GM12878 (cell line): ENCODE data around the gene INVS. TPM values are rescaled to one million over a fixed set of nuclear protein-coding genes. Genes with fewer than 3 reads are reported as not detected.

Source experiments
- ATAC-seq: fragments of 200-7000 bp; cut with Tn5 transposase; 3 replicates; pipeline ENCODE4 v1.9.1; 2020; ENCODE audit warnings: mild to moderate bottlenecking, moderate library complexity
- BruUV-seq: library from RNA; stranded (reverse); fragments of 400-500 nt; replicated peaks from 2 replicates; lab custom pipeline; 2021; lab: Mats Ljungman, UMichigan
- CTCF ChIA-PET: fragments of 300-600 bp; sonication (Branson Sonifier 250); formaldehyde crosslinking; extraction: SDS; loops from one replicate; lab custom pipeline; 2021; ENCODE audit warnings: inconsistent platforms; lab: Yijun Ruan, JAX
- POLR2A ChIA-PET: fragments of 350-600 bp; formaldehyde crosslinking; extraction: SDS; loops from one replicate; lab custom pipeline; 2021; ENCODE audit warnings: inconsistent platforms; lab: Charles Lee
- RAD21 ChIA-PET: fragments of 300-600 bp; sonication (Branson Sonifier 250); formaldehyde crosslinking; loops from one replicate; lab custom pipeline; 2023; ENCODE audit warnings: antibody characterized with exemption; ENCODE audit not compliant: unreplicated experiment; lab: Charles Lee
- SMC1A ChIA-PET: fragments of 300-600 bp; sonication (Branson Sonifier 250); formaldehyde crosslinking; loops from one replicate; lab custom pipeline; 2023; ENCODE audit not compliant: unreplicated experiment, uncharacterized antibody; lab: Charles Lee
- DNase-seq: peaks from one replicate; pipeline ENCODE4 v3.0.0-alpha.2; 2011; ENCODE audit warnings: low read depth, low spot score
- FAIRE-seq: peaks from 3 replicates; lab custom pipeline; 2011; peaks lifted over from hg19 to GRCh38; lab: Jason Lieb, UNC
- H2AFZ ChIP-seq: 2 replicates; pipeline ENCODE4 v1.6.0; 2011; ENCODE audit warnings: low read depth, low read length, control low read depth; ENCODE audit not compliant: control insufficient read depth
- H3K27ac ChIP-seq: 2 replicates; pipeline ENCODE4 v1.5.1; 2011; ENCODE audit warnings: control low read depth; ENCODE audit not compliant: control insufficient read depth, insufficient read depth
- H3K27me3 ChIP-seq, 2 experiments: replicated peaks in 1 of 2; 2 replicates each; pipeline versions ENCODE4 v1.6.0 to v1.6.1; 2011; ENCODE audit warnings: low read length in 1 of 2; ENCODE audit not compliant: control insufficient read depth in 2 of 2, insufficient read depth in 2 of 2
- H3K36me3 ChIP-seq, 2 experiments: 2 replicates each; pipeline ENCODE4 v1.5.1; 2011; ENCODE audit warnings: low read length in 1 of 2; ENCODE audit not compliant: control insufficient read depth in 2 of 2, insufficient read depth in 2 of 2
- H3K4me1 ChIP-seq: 2 replicates; pipeline ENCODE4 v1.6.1; 2011; ENCODE audit warnings: mild to moderate bottlenecking, low read length, moderate library complexity, mixed read lengths; ENCODE audit not compliant: control insufficient read depth, insufficient read depth
- H3K4me2 ChIP-seq: 2 replicates; pipeline ENCODE4 v1.6.0; 2011; ENCODE audit warnings: control low read depth; ENCODE audit not compliant: control insufficient read depth, insufficient read depth
- H3K4me3 ChIP-seq: fragments of 200-600 bp; sonication (generic); 2 replicates; pipeline ENCODE4 v1.5.1; 2016
- H3K79me2 ChIP-seq: 2 replicates; pipeline ENCODE4 v1.6.0; 2011; ENCODE audit warnings: low read length; ENCODE audit not compliant: control insufficient read depth, insufficient read depth
- H3K9ac ChIP-seq: 2 replicates; pipeline ENCODE4 v1.8.0; 2011; ENCODE audit warnings: low read length, control low read depth, mixed read lengths; ENCODE audit not compliant: control insufficient read depth, insufficient read depth
- H3K9me3 ChIP-seq: replicated peaks from 3 replicates; pipeline ENCODE4 v1.5.1; 2011; ENCODE audit warnings: mild to moderate bottlenecking, low read length; ENCODE audit not compliant: control insufficient read depth, insufficient read depth
- H4K20me1 ChIP-seq: 2 replicates; pipeline ENCODE4 v1.6.0; 2011; ENCODE audit not compliant: control insufficient read depth, insufficient read depth
- ELK1 ChIP-seq: IDR thresholded peaks from 2 replicates; pipeline ENCODE4 v1.6.1; 2012; ENCODE audit warnings: low read depth, low read length, improper control_type of control experiment
- EP300 ChIP-seq, 2 experiments: fragments of 150-350 bp in 1 of 2; IDR thresholded peaks; 2 replicates each; pipeline ENCODE4 v1.6.1; 2011 to 2012; ENCODE audit warnings: low read depth in 2 of 2, low read length in 2 of 2, borderline replicate concordance in 1 of 2, improper control_type of control experiment in 1 of 2, inconsistent platforms in 1 of 2; ENCODE audit not compliant: control insufficient read depth in 1 of 2
- ESRRA ChIP-seq: IDR thresholded peaks from 2 replicates; pipeline ENCODE4 v1.6.1; 2012; ENCODE audit warnings: mild to moderate bottlenecking, low read length, improper control_type of control experiment
- GATAD2B ChIP-seq: fragments of 450-650 bp; conservative IDR thresholded peaks from 2 replicates; pipeline ENCODE4 v1.6.1; 2017; ENCODE audit warnings: low read depth, mild to moderate bottlenecking, moderate library complexity
- HDAC2 ChIP-seq: fragments of 200-600 bp; sonication (generic); IDR thresholded peaks from 2 replicates; pipeline ENCODE4 v1.6.1; 2017
- MYC ChIP-seq: IDR thresholded peaks from 2 replicates; pipeline ENCODE4 v1.6.1; 2011; ENCODE audit warnings: mild to moderate bottlenecking, low read length, moderate library complexity, inconsistent platforms; ENCODE audit not compliant: insufficient read depth, insufficient replicate concordance, insufficient read length, severe bottlenecking
- NFIC ChIP-seq: IDR thresholded peaks from 2 replicates; pipeline ENCODE4 v1.6.1; 2012; ENCODE audit warnings: low read depth, mild to moderate bottlenecking, inconsistent platforms, low read length, moderate library complexity
- RAD51 ChIP-seq: fragments of 450-650 bp; IDR thresholded peaks from 2 replicates; pipeline ENCODE4 v1.6.1; 2016; ENCODE audit warnings: moderate library complexity, mild to moderate bottlenecking, inconsistent platforms
- WGBS: methylation state at CpG from one replicate; pipeline ENCODE4 v1.1.6; 2016; ENCODE audit warnings: low lambda C conversion rate; ENCODE audit not compliant: insufficient replicate concordance, insufficient coverage; ENCODE audit errors: missing lambda C conversion rate; 5-methylcytosine and 5-hydroxymethylcytosine counted together
- in situ Hi-C: fragments of 300-500 bp; cut with MboI; formaldehyde crosslinking; loops from 9 replicates; pipeline ENCODE4 v1.14.3; 2018; ENCODE audit warnings: mixed read lengths
- intact Hi-C: fragments of 100-400 bp; cut with micrococcal nuclease; formaldehyde crosslinking; loops from one replicate; pipeline ENCODE4 v1.14.2; 2022; ENCODE audit not compliant: unreplicated experiment
- polyA plus RNA-seq, 11 experiments: library from polyadenylated mRNA; depleted of rRNA in 4 of 11; unstranded in 6 of 11; stranded (reverse) in 5 of 11; fragments of >200 nt; fragmentation: Nextera tagmentation in 4 of 11; fragmentation: Illumina TruSeq in 1 of 11; extraction: Ambion mirVana in 4 of 11; extraction: Trizol in 1 of 11; gene quantifications; 1 replicate in 1 of 11; 2 replicates in 10 of 11; pipeline versions ENCODE4 v1.2.1 to v1.2.3, GENCODE V29; 2011 to 2016; ENCODE audit warnings: inconsistent platforms in 2 of 11, missing spikeins in 2 of 11, low read depth in 1 of 11
- total RNA-seq, 4 experiments: library from RNA; depleted of rRNA in 3 of 4; stranded (reverse); fragments of >200 nt in 3 of 4; fragmentation: Illumina TruSeq in 1 of 4; extraction: Trizol in 1 of 4; gene quantifications; 2 replicates each; pipeline versions ENCODE4 v1.2.1 to v1.2.3, GENCODE V29; 2013 to 2021

INVS gene
- total and polyA plus RNA-seq, 10 of the 15 experiments (the other 5 are each of a cell fraction or from before 2014, with no cell fraction given), result 0.93 to 20.8 (median 13.2) TPM

GRCh38 chr9:100303747-100304146 lies 204.7 kb downstream of the INVS start:
- Histone ChIP-seq H3K4me3 (no peak overlapping the region), H2AFZ (no peak overlapping the region), H3K27ac (no peak overlapping the region), H3K79me2 (no peaks in the 10 kb centered on the region; the same call in 1 of the 2 replicates), H3K9me3 (peaks cover 2% of the 10 kb centered on the region; the same call in 1 of the 3 replicates), H3K36me3 (peaks cover 7 to 39% of the 10 kb centered on the region in 2 experiments), H3K27me3 (no peaks in the 10 kb centered on the region), H3K9ac (no peak overlapping the region), H3K4me1 (no peaks in the 10 kb centered on the region), H4K20me1 (no peaks in the 10 kb centered on the region), H3K4me2 (no peak overlapping the region)
- DNase-seq, result no peak
- TF ChIP-seq RAD51 (no peak), EP300 (IDR thresholded peaks at IDR 0.05; ENCODE audit: borderline replicate concordance in 1 of 2, control insufficient read depth in 1 of 2, low read depth in 2 of 2, low read length in 2 of 2) (no peak), HDAC2 (no peak), ELK1 (no peak), ESRRA (no peak), NFIC (no peak), GATAD2B (no peak), MYC (no peak)
- ChIA-PET RAD21 (no interaction called here), CTCF (interaction anchor here (2.0 kb wide), 1 partner anchor 21 kb away, joined by 8 read pairs; no protein-coding TSS in a partner anchor), POLR2A (no interaction called here), SMC1A (no interaction called here)
- FAIRE-seq, result no peak
- intact Hi-C loops, result no loop called here
- WGBS, result 100% methylated on average over 3 of the region's 3 CpGs
- in situ Hi-C loops, result no loop called here
- no TSS peak for BruUV-seq
- ATAC-seq, result no peak
